CD14-positive monocyte (primary cell): ENCODE measurements around the gene POLDIP3. TPM values are rescaled to one million over a fixed set of nuclear protein-coding genes. Genes with fewer than 3 reads are reported as not detected.

ENCODE experiments used
- DNase-seq, 3 donors: peaks; one replicate each; pipeline ENCODE4 v3.0.0-alpha.2; 2011 to 2022
- H2AFZ ChIP-seq: 2 replicates; pipeline ENCODE4 v1.6.0; 2012; ENCODE audit warnings: mild to moderate bottlenecking, low read depth, low read length, inconsistent platforms; ENCODE audit not compliant: insufficient read depth, poor library complexity, severe bottlenecking
- H3K27ac ChIP-seq, 2 donors: 1 replicate in 1 of 2; 2 replicates in 1 of 2; pipeline ENCODE4 v1.5.1; 2012 to 2013; ENCODE audit warnings: low read length in 2 of 2, control low read depth in 1 of 2, inconsistent platforms in 1 of 2, low read depth in 1 of 2, mild to moderate bottlenecking in 1 of 2
- H3K27me3 ChIP-seq, 2 donors: one replicate each; pipeline versions ENCODE4 v1.6.0 to v1.6.1; 2011 to 2013; ENCODE audit warnings: low read length in 2 of 2; ENCODE audit not compliant: control insufficient read depth in 2 of 2, insufficient read depth in 2 of 2
- H3K36me3 ChIP-seq, 2 donors: replicated peaks in 1 of 2; 1 replicate in 1 of 2; 2 replicates in 1 of 2; pipeline versions ENCODE4 v1.5.1 to v1.6.1; 2012 to 2013; ENCODE audit warnings: low read length in 2 of 2, control low read depth in 1 of 2, inconsistent platforms in 1 of 2, mild to moderate bottlenecking in 1 of 2; ENCODE audit not compliant: insufficient read depth in 2 of 2, control insufficient read depth in 1 of 2
- H3K4me1 ChIP-seq, 2 donors: 1 replicate in 1 of 2; 2 replicates in 1 of 2; pipeline versions ENCODE4 v1.5.1 to v1.6.1; 2012 to 2013; ENCODE audit warnings: low read length in 2 of 2, control low read depth in 1 of 2, inconsistent platforms in 1 of 2, mild to moderate bottlenecking in 1 of 2, moderate library complexity in 1 of 2; ENCODE audit not compliant: insufficient read depth in 2 of 2, control insufficient read depth in 1 of 2
- H3K4me2 ChIP-seq: replicated peaks from 2 replicates; pipeline ENCODE3; 2012; ENCODE audit warnings: low read length, moderate library complexity, mild to moderate bottlenecking; ENCODE audit not compliant: poor library complexity, severe bottlenecking; ENCODE audit errors: extremely low read depth
- H3K4me3 ChIP-seq, 3 experiments: fragments of 200-600 bp in 1 of 3; sonication (generic) in 1 of 3; replicated peaks in 1 of 3; 1 replicate in 2 of 3; 2 replicates in 1 of 3; pipeline ENCODE4 v1.5.1; 2011 to 2013; ENCODE audit warnings: low read length in 3 of 3, mild to moderate bottlenecking in 3 of 3, control low read depth in 2 of 3, low read depth in 2 of 3, inconsistent platforms in 1 of 3, moderate library complexity in 1 of 3
- H3K79me2 ChIP-seq: 2 replicates; pipeline ENCODE4 v1.6.0; 2012; ENCODE audit warnings: mild to moderate bottlenecking, control low read depth, inconsistent platforms, low read length, moderate library complexity; ENCODE audit not compliant: insufficient read depth
- H3K9ac ChIP-seq: 2 replicates; pipeline ENCODE4 v1.6.0; 2017; ENCODE audit warnings: low read length, mild to moderate bottlenecking; ENCODE audit not compliant: insufficient read depth, poor library complexity, severe bottlenecking
- H3K9me3 ChIP-seq, 2 donors: replicated peaks in 1 of 2; 1 replicate in 1 of 2; 2 replicates in 1 of 2; pipeline versions ENCODE4 v1.5.1 to v1.6.1; 2012 to 2013; ENCODE audit warnings: low read length in 2 of 2, control low read depth in 1 of 2; ENCODE audit not compliant: control insufficient read depth in 1 of 2, insufficient read depth in 1 of 2
- H4K20me1 ChIP-seq: 2 replicates; pipeline ENCODE4 v1.6.0; 2012; ENCODE audit warnings: mild to moderate bottlenecking, low read length, control low read depth, moderate library complexity; ENCODE audit not compliant: insufficient read depth
- H3K27ac Mint-ChIP-seq, 7 donors: one replicate each; pipeline ENCODE4 v1.8.0; 2020; ENCODE audit warnings: mild to moderate bottlenecking in 7 of 7, mixed read lengths in 7 of 7, moderate library complexity in 6 of 7, inconsistent platforms in 2 of 7
- H3K27me3 Mint-ChIP-seq, 3 donors: one replicate each; pipeline ENCODE4 v1.8.0; 2021 to 2022; ENCODE audit warnings: low read depth in 3 of 3, mild to moderate bottlenecking in 3 of 3, mixed read lengths in 3 of 3, moderate library complexity in 3 of 3, inconsistent platforms in 1 of 3
- H3K36me3 Mint-ChIP-seq, 2 donors: one replicate each; pipeline ENCODE4 v1.8.0; 2020; ENCODE audit warnings: mixed read lengths in 2 of 2, inconsistent platforms in 1 of 2, mild to moderate bottlenecking in 1 of 2
- H3K4me1 Mint-ChIP-seq: one replicate; pipeline ENCODE4 v1.8.0; 2020; ENCODE audit warnings: mild to moderate bottlenecking, mixed read lengths
- H3K4me3 Mint-ChIP-seq, 2 donors: one replicate each; pipeline ENCODE4 v1.8.0; 2020; ENCODE audit warnings: mild to moderate bottlenecking in 2 of 2, mixed read lengths in 2 of 2, moderate library complexity in 1 of 2
- H3K9me3 Mint-ChIP-seq, 7 donors: one replicate each; pipeline ENCODE4 v1.8.0; 2020 to 2022; ENCODE audit warnings: mixed read lengths in 7 of 7, mild to moderate bottlenecking in 6 of 7, moderate library complexity in 6 of 7, inconsistent platforms in 2 of 7
- CTCF ChIP-seq: fragments of 200-600 bp; IDR thresholded peaks from one replicate; pipeline ENCODE4 v1.8.0; 2022; ENCODE audit warnings: antibody characterized with exemption, mild to moderate bottlenecking
- WGBS: methylation state at CpG from one replicate; pipeline ENCODE4 v1.1.5; 2013; ENCODE audit warnings: missing lambda C conversion rate; ENCODE audit not compliant: insufficient coverage; 5-methylcytosine and 5-hydroxymethylcytosine counted together
- intact Hi-C, 2 donors: fragments of 100-400 bp; cut with micrococcal nuclease; formaldehyde crosslinking; loops; one replicate each; pipeline versions ENCODE4 v1.15.0 to v1.15.1; 2023
- polyA plus RNA-seq, 3 donors: library from polyadenylated mRNA; depleted of rRNA in 1 of 3; unstranded in 2 of 3; stranded (reverse) in 1 of 3; fragments of 300-500 nt in 2 of 3; fragments of >200 nt in 1 of 3; fragmentation: Illumina TruSeq in 2 of 3; gene quantifications; 1 replicate in 2 of 3; 2 replicates in 1 of 3; pipeline ENCODE4 v1.2.3, GENCODE V29; 2012 to 2021

POLDIP3 gene
- polyA plus RNA-seq, 3 donors = 46.3 to 55.3 (median 53.8) TPM

- no peak overlapping the region for H2AFZ ChIP-seq
- H3K4me2 ChIP-seq = no peak overlapping the region
- H3K4me3 Mint-ChIP-seq = no peak overlapping the region
- no peaks in the 10 kb centered on the region for H3K9me3 Mint-ChIP-seq
- H3K36me3 Mint-ChIP-seq = peaks cover 43 to 64% of the 10 kb centered on the region in 2 donors
- peaks cover 9% of the 10 kb centered on the region for H3K79me2 ChIP-seq
- H4K20me1 ChIP-seq = peaks cover 26% of the 10 kb centered on the region
- peak overlapping the region in 4 of 7 donors; percentile 18 to 58 (median 46) for H3K27ac Mint-ChIP-seq
- TF ChIP-seq CTCF = no peak
- peaks cover 59% of the 10 kb centered on the region for H3K4me1 Mint-ChIP-seq
- H3K27ac ChIP-seq = peak overlapping the region in 1 of 2 donors; percentile 77
- H3K4me1 ChIP-seq = peaks cover 48 to 66% of the 10 kb centered on the region in 2 donors
- H3K9me3 ChIP-seq = no peaks in the 10 kb centered on the region
- H3K27me3 ChIP-seq = no peaks in the 10 kb centered on the region
- H3K27me3 Mint-ChIP-seq = peaks cover 0 to 2% (median 2%) of the 10 kb centered on the region in 3 donors
- H3K9ac ChIP-seq = no peak overlapping the region
- H3K36me3 ChIP-seq = peaks cover 35 to 47% of the 10 kb centered on the region in 2 donors
- WGBS = 81% methylated on average over 5 of the region's 8 CpGs
- no peak overlapping the region for H3K4me3 ChIP-seq
- no peak for DNase-seq
- intact Hi-C loops = no loop called here
These were observed 29.6 kb downstream of the POLDIP3 start for GRCh38 chr22:42585096-42585495.

- H3K4me2 ChIP-seq = no peak overlapping the region
- WGBS = 97% methylated on average over 3 of the region's 4 CpGs
- peaks cover 0 to 2% (median 2%) of the 10 kb centered on the region in 3 donors for H3K27me3 Mint-ChIP-seq
- H3K9me3 ChIP-seq = no peaks in the 10 kb centered on the region
- no peak overlapping the region for H3K4me3 Mint-ChIP-seq
- no peak for DNase-seq
- peaks cover 26% of the 10 kb centered on the region for H4K20me1 ChIP-seq
- no peak overlapping the region for H2AFZ ChIP-seq
- peaks cover 48 to 59% of the 10 kb centered on the region in 2 donors for H3K4me1 ChIP-seq
- peaks cover 7% of the 10 kb centered on the region for H3K79me2 ChIP-seq
- peaks cover 39 to 61% of the 10 kb centered on the region in 2 donors for H3K36me3 Mint-ChIP-seq
- no peak overlapping the region for H3K27ac ChIP-seq
- peaks cover 53% of the 10 kb centered on the region for H3K4me1 Mint-ChIP-seq
- no peak overlapping the region for H3K9ac ChIP-seq
- no peaks in the 10 kb centered on the region for H3K9me3 Mint-ChIP-seq
- H3K27ac Mint-ChIP-seq = peak overlapping the region in 1 of 7 donors; percentile 30
- intact Hi-C loops = no loop called here
- TF ChIP-seq CTCF = no peak
- peaks cover 33 to 45% of the 10 kb centered on the region in 2 donors for H3K36me3 ChIP-seq
- no peaks in the 10 kb centered on the region for H3K27me3 ChIP-seq
- no peak overlapping the region for H3K4me3 ChIP-seq
These were observed 30.2 kb downstream of the POLDIP3 start for GRCh38 chr22:42584364-42584940.
